Measurements from ENCODE around the gene CUL1. TPM values are rescaled to one million over a fixed set of nuclear protein-coding genes. Genes with fewer than 3 reads are reported as not detected.

CUL1 gene
- total RNA-seq, 1 experiment from 2014 or later = 43.6 TPM

- no peak overlapping the region for H2AFZ ChIP-seq (ENCODE audit: low read length)
- BruUV-seq (replicated peaks) = no TSS peak
- H3K9me2 ChIP-seq (replicated peaks; ENCODE audit: low read length) = no peaks in the 10 kb centered on the region
- TF ChIP-seq EZH2phosphoT487 (IDR thresholded peaks at IDR 0.05; ENCODE audit: borderline replicate concordance, low read length) (no peak), CTCF (conservative IDR thresholded peaks at IDR 0.05; ENCODE audit: low read depth, low read length) (no peak), EZH2 (IDR thresholded peaks at IDR 0.05; ENCODE audit: low read length, unreplicated experiment) (no peak)
- H3K79me2 ChIP-seq (ENCODE audit: low read length) = no peaks in the 10 kb centered on the region
- peaks cover 53% of the 10 kb centered on the region for H3K36me3 ChIP-seq (ENCODE audit: low read depth, low read length)
- no peaks in the 10 kb centered on the region for H3K4me1 ChIP-seq (ENCODE audit: insufficient read depth, low read length)
- H3K4me3 ChIP-seq (ENCODE audit: low read length) = no peak overlapping the region
- H3F3A ChIP-seq (ENCODE audit: low read length, unreplicated experiment) = no peaks in the 10 kb centered on the region
- intact Hi-C loops (cut with micrococcal nuclease) = no loop called here
- no peak overlapping the region for H3K9ac ChIP-seq (ENCODE audit: low read length)
- no peak overlapping the region for H3K27ac ChIP-seq (ENCODE audit: low read length)
- ATAC-seq (no peak), DNase-seq (no peak)
- CTCF ChIA-PET = no interaction called here
- POLR2A ChIA-PET (ENCODE audit: unreplicated experiment) = no interaction called here
- H4K20me1 ChIP-seq (ENCODE audit: low read length) = 0 out of 2 replicates have a peak, but pooled peaks cover 3% of the 10 kb centered on the region
- H3K4me2 ChIP-seq (ENCODE audit: low read length) = no peak overlapping the region
- H3K27me3 ChIP-seq (ENCODE audit: low read length) = no peaks in the 10 kb centered on the region
- no peaks in the 10 kb centered on the region for H3K9me3 ChIP-seq (ENCODE audit: low read length)
Measured at GRCh38 chr7:148809856-148810255, 111.2 kb downstream of the CUL1 start.

GRCh38 chr7:148811892-148812291 lies 113.2 kb downstream of the CUL1 start:
- no peaks in the 10 kb centered on the region for H3K9me2 ChIP-seq (replicated peaks; ENCODE audit: low read length)
- H3K4me1 ChIP-seq (ENCODE audit: insufficient read depth, low read length) = no peaks in the 10 kb centered on the region
- H3K27me3 ChIP-seq (ENCODE audit: low read length) = no peaks in the 10 kb centered on the region
- TF ChIP-seq EZH2phosphoT487 (IDR thresholded peaks at IDR 0.05; ENCODE audit: borderline replicate concordance, low read length) (no peak), EZH2 (IDR thresholded peaks at IDR 0.05; ENCODE audit: low read length, unreplicated experiment) (no peak), CTCF (conservative IDR thresholded peaks at IDR 0.05; ENCODE audit: low read depth, low read length) (no peak)
- POLR2A ChIA-PET (ENCODE audit: unreplicated experiment) = no interaction called here
- H3K79me2 ChIP-seq (ENCODE audit: low read length) = no peaks in the 10 kb centered on the region
- H3K27ac ChIP-seq (ENCODE audit: low read length) = no peak overlapping the region
- no peak overlapping the region for H3K4me3 ChIP-seq (ENCODE audit: low read length)
- no peak overlapping the region for H3K4me2 ChIP-seq (ENCODE audit: low read length)
- no peak for DNase-seq
- H3F3A ChIP-seq (ENCODE audit: low read length, unreplicated experiment) = no peaks in the 10 kb centered on the region
- intact Hi-C loops (cut with micrococcal nuclease) = no loop called here
- H2AFZ ChIP-seq (ENCODE audit: low read length) = no peak overlapping the region
- H3K9me3 ChIP-seq (ENCODE audit: low read length) = no peaks in the 10 kb centered on the region
- peaks cover 66% of the 10 kb centered on the region for H3K36me3 ChIP-seq (ENCODE audit: low read depth, low read length)
- H4K20me1 ChIP-seq (ENCODE audit: low read length) = 0 out of 2 replicates have a peak, but pooled peaks cover 3% of the 10 kb centered on the region
- CTCF ChIA-PET = no interaction called here
- no TSS peak for BruUV-seq (replicated peaks)
- ATAC-seq = no peak
- no peak overlapping the region for H3K9ac ChIP-seq (ENCODE audit: low read length)

- Histone ChIP-seq H3K4me2 (ENCODE audit: low read length) (no peak overlapping the region), H3K9ac (ENCODE audit: low read length) (no peak overlapping the region), H3K4me3 (ENCODE audit: low read length) (no peak overlapping the region), H3K9me3 (ENCODE audit: low read length) (no peaks in the 10 kb centered on the region), H3K36me3 (ENCODE audit: low read depth, low read length) (peaks cover 63% of the 10 kb centered on the region), H3K4me1 (ENCODE audit: insufficient read depth, low read length) (no peaks in the 10 kb centered on the region), H3F3A (ENCODE audit: low read length, unreplicated experiment) (no peaks in the 10 kb centered on the region), H4K20me1 (ENCODE audit: low read length) (0 out of 2 replicates have a peak, but pooled peaks cover 3% of the 10 kb centered on the region), H3K79me2 (ENCODE audit: low read length) (no peaks in the 10 kb centered on the region), H3K27me3 (ENCODE audit: low read length) (no peaks in the 10 kb centered on the region), H2AFZ (ENCODE audit: low read length) (no peak overlapping the region), H3K9me2 (replicated peaks; ENCODE audit: low read length) (no peaks in the 10 kb centered on the region), H3K27ac (ENCODE audit: low read length) (no peak overlapping the region)
- no TSS peak for BruUV-seq (replicated peaks)
- no peak for TF ChIP-seq EZH2 (IDR thresholded peaks at IDR 0.05; ENCODE audit: low read length, unreplicated experiment)
- TF ChIP-seq CTCF (conservative IDR thresholded peaks at IDR 0.05; ENCODE audit: low read depth, low read length) = no peak
- no peak for TF ChIP-seq EZH2phosphoT487 (IDR thresholded peaks at IDR 0.05; ENCODE audit: borderline replicate concordance, low read length)
- CTCF ChIA-PET = no interaction called here
- ATAC-seq = no peak
- no peak for DNase-seq
- intact Hi-C loops (cut with micrococcal nuclease) = no loop called here
- POLR2A ChIA-PET (ENCODE audit: unreplicated experiment) = no interaction called here
Measured at GRCh38 chr7:148813890-148814289, 115.2 kb downstream of the CUL1 start.

Measured in PC-3 (cell line).